HG03103 (cell line): ENCODE data around the gene CXorf65.
A peak's percentile ranks its signal among the peaks of the same experiment; 100 is the strongest.

Experiments used
- ATAC-seq: cut with Tn5 transposase; IDR thresholded peaks from one replicate; pipeline ENCODE4 v1.9.1; 2021; ENCODE audit warnings: low read depth; ENCODE audit not compliant: unreplicated experiment

CXorf65 gene

GRCh38 chrX:71068044-71068918, 38.3 kb downstream of the CXorf65 start, which contains the start of gene SNX12:
SNX12 (minus strand) TSS chrX:71068334; CDS start chrX:71068306, 28 bp downstream.
- peak; percentile 96 for ATAC-seq

GRCh38 chrX:71067712-71068043, 38.9 kb downstream of the CXorf65 start:
- ATAC-seq = no peak

GRCh38 chrX:71067089-71067488, 39.5 kb downstream of the CXorf65 start:
- ATAC-seq = no peak

GRCh38 chrX:71060127-71060526, 46.4 kb downstream of the CXorf65 start:
- no peak for ATAC-seq

- no peak for ATAC-seq
These were observed 48.6 kb downstream of the CXorf65 start for GRCh38 chrX:71057848-71058530.

- no peak for ATAC-seq
These were observed 49.7 kb downstream of the CXorf65 start for GRCh38 chrX:71056867-71057266.
